Left hindlimb (tissue), 1 donor: ENCODE results near the gene FGB.
"Not testable (repeated sequence)": the region's sequence is repeated elsewhere in the genome, so short reads cannot be mapped to it uniquely, and the experiment has no call there.

Experiments
- DNase-seq: peaks from one replicate; pipeline ENCODE4 v3.0.0-alpha.2; 2018

Gene FGB

DNA sequence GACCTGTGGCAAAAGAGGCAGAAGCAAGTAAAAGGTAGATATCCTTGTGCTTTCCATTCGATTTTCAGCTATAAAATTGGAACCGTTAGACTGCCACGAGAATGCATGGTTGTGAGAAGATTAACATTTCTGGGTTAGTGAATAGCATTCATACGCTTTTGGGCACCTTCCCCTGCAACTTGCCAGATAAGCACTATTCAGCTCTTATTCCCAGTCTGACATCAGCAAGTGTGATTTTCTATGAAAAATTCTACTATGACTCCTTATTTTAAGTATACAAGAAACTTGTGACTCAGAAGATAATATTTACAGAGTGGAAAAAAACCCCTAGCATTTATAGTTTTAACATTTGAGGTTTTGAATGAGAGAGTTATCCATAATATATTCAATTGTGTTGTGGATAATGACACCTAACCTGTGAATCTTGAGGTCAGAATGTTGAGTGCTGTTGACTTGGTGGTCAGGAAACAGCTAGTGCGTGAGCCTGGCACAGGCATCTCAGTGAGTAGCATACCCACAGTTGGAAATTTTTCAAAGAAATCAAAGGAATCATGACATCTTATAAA, 3.9 kb downstream of the FGB start:
- no peak for DNase-seq

DNA sequence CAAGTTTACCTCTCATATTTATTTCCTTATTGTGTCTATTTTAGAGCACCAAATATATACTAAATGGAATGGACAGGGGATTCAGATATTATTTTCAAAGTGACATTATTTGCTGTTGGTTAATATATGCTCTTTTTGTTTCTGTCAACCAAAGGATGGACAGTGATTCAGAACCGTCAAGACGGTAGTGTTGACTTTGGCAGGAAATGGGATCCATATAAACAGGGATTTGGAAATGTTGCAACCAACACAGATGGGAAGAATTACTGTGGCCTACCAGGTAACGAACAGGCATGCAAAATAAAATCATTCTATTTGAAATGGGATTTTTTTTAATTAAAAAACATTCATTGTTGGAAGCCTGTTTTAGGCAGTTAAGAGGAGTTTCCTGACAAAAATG, 6.2 kb downstream of the FGB start:
- no peak for DNase-seq

DNA sequence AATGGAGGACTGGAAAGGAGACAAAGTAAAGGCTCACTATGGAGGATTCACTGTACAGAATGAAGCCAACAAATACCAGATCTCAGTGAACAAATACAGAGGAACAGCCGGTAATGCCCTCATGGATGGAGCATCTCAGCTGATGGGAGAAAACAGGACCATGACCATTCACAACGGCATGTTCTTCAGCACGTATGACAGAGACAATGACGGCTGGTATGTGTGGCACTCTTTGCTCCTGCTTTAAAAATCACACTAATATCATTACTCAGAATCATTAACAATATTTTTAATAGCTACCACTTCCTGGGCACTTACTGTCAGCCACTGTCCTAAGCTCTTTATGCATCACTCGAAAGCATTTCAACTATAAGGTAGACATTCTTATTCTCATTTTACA, 6.8 kb downstream of the FGB start:
- DNase-seq: no peak

GRCh38 chr4:154573190-154573870, 10.5 kb downstream of the FGB start:
- no peak for DNase-seq

GRCh38 chr4:154574311-154574710, 11.5 kb downstream of the FGB start:
- no peak for DNase-seq

DNA sequence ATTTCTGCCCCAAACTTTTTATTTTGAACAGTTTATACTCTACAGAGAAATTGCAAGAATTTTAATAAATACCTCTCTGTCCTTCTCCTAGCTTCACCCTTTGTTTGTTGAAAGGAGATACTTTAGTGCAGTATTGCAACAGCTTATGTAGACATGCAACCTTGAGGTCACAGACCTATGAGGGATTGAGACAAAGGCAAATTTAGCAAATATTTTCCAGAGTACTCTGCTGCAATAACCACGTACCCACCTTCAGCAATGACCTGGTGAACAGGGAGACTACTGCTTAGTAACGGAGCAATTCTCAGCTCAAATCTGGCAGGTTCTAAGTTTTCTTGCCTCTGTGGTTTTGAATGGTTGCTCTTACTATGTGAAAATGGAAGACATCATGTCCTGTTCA, 14.5 kb downstream of the FGB start:
- no peak for DNase-seq

GRCh38 chr4:154578919-154579318, 16.1 kb downstream of the FGB start:
- no peak for DNase-seq

DNA sequence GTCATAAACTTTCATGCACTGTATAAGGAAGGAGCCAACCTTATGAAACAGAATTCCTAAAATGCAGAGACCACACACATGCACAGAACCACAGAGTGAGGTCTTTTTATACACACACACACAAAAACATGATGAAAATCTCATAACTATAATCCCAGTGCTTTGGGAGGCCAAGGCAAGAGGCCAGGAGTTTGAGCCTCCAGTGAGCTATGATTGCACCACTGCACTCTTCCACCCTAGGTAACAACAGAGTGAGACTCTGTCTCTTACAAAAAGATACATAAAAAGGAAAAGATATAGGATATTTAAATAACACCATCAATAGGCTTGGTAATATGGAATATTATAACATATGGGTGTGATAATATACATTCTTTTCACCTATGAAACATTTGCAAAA, 17.1 kb downstream of the FGB start:
- DNase-seq: no peak

DNA sequence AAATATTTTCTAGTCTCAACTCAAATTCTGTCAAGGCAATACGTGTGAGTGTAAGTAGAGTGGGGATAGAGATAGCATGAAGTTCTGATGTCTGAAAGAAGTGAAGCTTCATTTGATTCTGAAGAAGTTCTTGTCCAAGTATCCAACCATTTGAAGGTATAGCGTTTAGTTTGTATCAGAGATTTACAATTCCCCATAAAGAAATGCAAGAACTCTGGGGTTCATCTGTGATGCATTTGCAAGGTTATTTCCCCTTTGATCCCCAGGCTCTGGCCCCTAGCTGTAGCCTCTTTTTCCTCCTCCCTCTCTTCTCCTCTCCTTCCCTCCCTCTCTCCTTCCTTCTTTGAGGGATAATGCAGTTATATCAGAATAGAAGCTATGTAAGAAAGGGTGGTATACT, 19.9 kb downstream of the FGB start:
- DNase-seq: no peak

- no peak for DNase-seq
Measured at GRCh38 chr4:154583230-154583629, 20.4 kb downstream of the FGB start.

GRCh38 chr4:154583677-154584076, 20.9 kb downstream of the FGB start:
- no peak for DNase-seq

- DNase-seq: no peak
Measured at GRCh38 chr4:154584259-154584658, 21.4 kb downstream of the FGB start.

GRCh38 chr4:154585369-154586018, 22.7 kb downstream of the FGB start:
- no peak for DNase-seq

DNA sequence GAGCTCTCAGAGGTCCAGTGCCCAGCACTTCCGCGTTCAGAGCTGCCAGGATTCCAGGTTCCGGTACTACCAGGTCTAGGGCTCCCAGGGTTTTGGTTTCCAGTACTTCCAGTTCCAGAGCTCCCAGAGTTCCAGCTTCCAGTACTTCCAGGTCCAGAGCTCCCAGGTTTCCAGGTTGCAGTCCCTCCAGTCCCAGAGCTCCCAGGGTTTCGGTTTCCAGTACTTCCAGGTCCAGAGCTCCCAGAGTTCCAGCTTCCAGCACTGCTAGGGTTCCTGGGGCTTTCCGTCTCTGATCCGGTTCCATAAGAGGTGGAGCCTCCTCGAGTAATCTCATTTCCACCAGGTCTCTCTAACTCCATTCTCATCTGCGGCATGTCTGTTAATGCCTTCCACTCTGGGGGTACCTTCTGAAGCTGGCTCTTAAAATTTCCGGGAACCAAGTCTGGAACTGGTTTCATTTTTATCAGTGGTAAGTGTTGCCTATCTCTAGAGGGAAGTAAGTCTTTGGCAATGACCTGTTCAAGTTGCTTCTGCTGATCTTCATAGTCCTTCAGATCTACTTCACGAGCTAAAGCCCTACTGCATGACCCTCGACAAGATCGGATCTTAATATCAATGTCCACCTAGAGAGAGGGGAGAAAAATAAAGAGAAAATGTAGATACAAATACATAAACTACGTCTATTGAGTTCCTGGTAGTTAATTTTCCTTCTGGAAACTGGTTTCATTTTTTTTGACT, 23.7 kb downstream of the FGB start:
- DNase-seq: no peak

- DNase-seq: no peak
Measured at GRCh38 chr4:154588198-154588597, 25.4 kb downstream of the FGB start.

DNA sequence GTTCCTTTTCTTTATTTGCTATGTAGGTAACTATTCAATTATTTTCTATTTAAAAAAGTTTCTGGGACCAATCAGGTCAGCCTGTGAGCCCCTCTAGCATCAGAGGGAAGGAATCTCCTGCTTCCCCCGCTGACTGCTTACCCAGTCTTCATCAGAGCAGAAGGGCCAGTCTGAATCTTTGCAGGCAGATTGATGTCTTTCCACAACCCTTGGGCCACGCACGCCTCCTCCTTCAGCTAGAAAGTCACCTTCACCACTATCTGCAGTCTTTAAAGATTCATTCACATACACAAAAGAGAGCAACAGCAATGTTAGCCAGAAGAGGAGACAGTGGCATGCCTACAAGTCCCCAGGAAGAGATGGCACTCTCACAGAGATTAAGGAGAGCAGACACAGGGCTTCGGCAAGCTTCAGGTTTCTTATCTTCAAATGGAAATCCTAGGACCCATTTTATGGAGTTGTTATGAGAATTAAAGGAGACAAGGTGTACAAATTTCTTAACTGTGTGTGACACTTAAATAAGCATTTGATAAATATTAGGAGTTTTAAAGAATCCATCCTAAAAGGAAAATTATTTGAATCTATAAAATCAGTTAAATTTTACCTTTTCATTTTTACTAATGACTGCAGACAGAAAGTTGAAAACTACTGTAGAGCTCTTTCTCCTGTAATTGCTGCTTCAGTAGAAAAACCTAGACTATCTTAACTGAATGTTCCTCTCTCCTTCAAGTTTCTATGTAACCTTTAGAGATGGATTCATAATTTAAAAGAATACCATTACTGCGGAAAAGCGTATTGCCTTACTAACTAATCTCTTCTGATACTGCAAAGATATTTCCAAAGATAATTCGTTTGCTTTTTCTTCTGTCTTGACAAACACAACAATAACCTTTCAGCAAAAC, 26.7 kb downstream of the FGB start:
- no peak for DNase-seq

- no peak for DNase-seq
Measured at GRCh38 chr4:154590329-154591006, 27.7 kb downstream of the FGB start, which contains the start of gene FGA. Gene FGA (minus strand): TSS chr4:154590742. CDS start chr4:154590687, 55 bp downstream.

- DNase-seq: no peak
Measured at GRCh38 chr4:154591890-154592289, 29.1 kb downstream of the FGB start.

GRCh38 chr4:154593868-154594267, 31.1 kb downstream of the FGB start:
- peak; percentile 23 for DNase-seq

DNA sequence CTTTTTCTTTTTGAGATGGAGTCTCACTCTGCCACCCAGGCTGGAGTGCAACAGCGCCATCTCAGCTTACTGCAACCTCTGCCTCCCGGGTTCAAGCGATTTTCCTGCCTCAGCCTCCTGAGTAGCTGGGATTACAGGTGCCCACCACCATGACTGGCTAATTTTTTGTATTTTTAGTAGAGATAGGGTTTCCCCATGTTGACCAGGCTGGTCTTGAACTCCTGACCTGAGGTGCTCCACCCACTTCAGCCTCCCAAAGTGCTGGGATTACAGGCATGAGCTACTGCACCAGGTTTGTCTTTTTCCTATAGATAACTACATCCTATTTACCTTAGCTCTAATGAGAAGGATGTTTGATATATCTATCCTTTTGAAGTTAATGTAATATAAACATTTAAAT, 31.5 kb downstream of the FGB start:
- DNase-seq: not testable (repeated sequence)

GRCh38 chr4:154595807-154596206, 33.0 kb downstream of the FGB start:
- no peak for DNase-seq

- not testable (repeated sequence) for DNase-seq
Measured at GRCh38 chr4:154597281-154597680, 34.5 kb downstream of the FGB start.
